Liver (tissue), 9 donors: Measurements from ENCODE around the gene RMI1. TPM values are rescaled to one million over a fixed set of nuclear protein-coding genes. Genes with fewer than 3 reads are reported as not detected.

Source experiments
- DNase-seq: peaks from one replicate; pipeline ENCODE4 v3.0.0-alpha.2; 2017; ENCODE audit warnings: low spot score
- H3K27ac ChIP-seq, 2 donors: one replicate each; pipeline ENCODE4 v1.7.0; 2013; ENCODE audit warnings: inconsistent platforms in 2 of 2, low read length in 2 of 2, control low read depth in 1 of 2, low read depth in 1 of 2, mild to moderate bottlenecking in 1 of 2
- H3K27me3 ChIP-seq, 4 donors: one replicate each; pipeline versions ENCODE4 v1.6.1 to v1.7.0; 2013; ENCODE audit warnings: low read length in 3 of 4, inconsistent platforms in 1 of 4, mild to moderate bottlenecking in 1 of 4, moderate library complexity in 1 of 4; ENCODE audit not compliant: control insufficient read depth in 4 of 4, insufficient read depth in 4 of 4
- H3K36me3 ChIP-seq, 4 donors: one replicate each; pipeline versions ENCODE4 v1.6.1 to v1.7.0; 2013; ENCODE audit warnings: low read length in 3 of 4, mild to moderate bottlenecking in 3 of 4, low read depth in 1 of 4, moderate library complexity in 1 of 4; ENCODE audit not compliant: control insufficient read depth in 4 of 4, insufficient read depth in 3 of 4
- H3K4me1 ChIP-seq, 4 donors: one replicate each; pipeline versions ENCODE4 v1.6.1 to v1.7.0; 2013; ENCODE audit warnings: low read length in 3 of 4, mild to moderate bottlenecking in 3 of 4, moderate library complexity in 1 of 4; ENCODE audit not compliant: control insufficient read depth in 4 of 4, insufficient read depth in 4 of 4
- H3K4me3 ChIP-seq, 3 donors: one replicate each; pipeline versions ENCODE4 v1.6.1 to v1.7.0; 2013; ENCODE audit warnings: low read length in 3 of 3, control low read depth in 1 of 3, low read depth in 1 of 3, mild to moderate bottlenecking in 1 of 3
- H3K9ac ChIP-seq, 2 donors: one replicate each; pipeline ENCODE4 v1.7.0; 2013; ENCODE audit warnings: low read length in 2 of 2, mild to moderate bottlenecking in 2 of 2, moderate library complexity in 2 of 2, control low read depth in 1 of 2, low read depth in 1 of 2
- H3K9me3 ChIP-seq, 4 donors: one replicate each; pipeline versions ENCODE4 v1.6.1 to v1.7.0; 2013; ENCODE audit warnings: low read length in 3 of 4; ENCODE audit not compliant: control insufficient read depth in 4 of 4
- EGR1 ChIP-seq, 2 donors: IDR thresholded peaks; 2 replicates each; pipeline ENCODE4 v1.6.1; 2016 to 2018; ENCODE audit warnings: antibody characterized with exemption in 2 of 2, low read depth in 2 of 2
- FOXA1 ChIP-seq: IDR thresholded peaks from 2 replicates; pipeline ENCODE4 v1.6.1; 2016; ENCODE audit warnings: antibody characterized with exemption
- GABPA ChIP-seq, 2 donors: IDR thresholded peaks in 1 of 2; conservative IDR thresholded peaks in 1 of 2; 2 replicates each; pipeline ENCODE4 v1.6.1; 2016; ENCODE audit warnings: antibody characterized with exemption in 2 of 2, mild to moderate bottlenecking in 1 of 2, moderate library complexity in 1 of 2
- HNF4A ChIP-seq, 2 donors: conservative IDR thresholded peaks; 2 replicates each; pipeline ENCODE4 v1.6.1; 2016; ENCODE audit warnings: antibody characterized with exemption in 2 of 2, mild to moderate bottlenecking in 2 of 2
- HNF4G ChIP-seq: IDR thresholded peaks from 2 replicates; pipeline ENCODE4 v1.6.1; 2016; ENCODE audit warnings: antibody characterized with exemption
- NR2F2 ChIP-seq: IDR thresholded peaks from 2 replicates; pipeline ENCODE4 v1.6.1; 2016; ENCODE audit warnings: antibody characterized with exemption
- RAD21 ChIP-seq, 2 donors: IDR thresholded peaks; 2 replicates each; pipeline ENCODE4 v1.6.1; 2016; ENCODE audit warnings: antibody characterized with exemption in 2 of 2, mild to moderate bottlenecking in 2 of 2
- RXRA ChIP-seq, 2 donors: IDR thresholded peaks; 2 replicates each; pipeline ENCODE4 v1.6.1; 2017 to 2018; ENCODE audit warnings: antibody characterized with exemption in 2 of 2, mild to moderate bottlenecking in 1 of 2
- SP1 ChIP-seq: IDR thresholded peaks from 2 replicates; pipeline ENCODE4 v1.6.1; 2018; ENCODE audit warnings: antibody characterized with exemption, mild to moderate bottlenecking
- TAF1 ChIP-seq: conservative IDR thresholded peaks from 2 replicates; pipeline ENCODE4 v1.6.1; 2016; ENCODE audit warnings: antibody characterized with exemption, mild to moderate bottlenecking
- YY1 ChIP-seq: IDR thresholded peaks from 2 replicates; pipeline ENCODE4 v1.6.1; 2016; ENCODE audit warnings: antibody characterized with exemption, mild to moderate bottlenecking
- WGBS: extraction: QIAGEN DNeasy Blood & Tissue Kit; methylation state at CpG from one replicate; pipeline ENCODE4 v1.1.7; 2013; 5-methylcytosine and 5-hydroxymethylcytosine counted together
- polyA plus RNA-seq, 2 donors: library from polyadenylated mRNA; stranded (reverse) in 1 of 2; unstranded in 1 of 2; fragments of 200-250 nt in 1 of 2; fragments of >200 nt in 1 of 2; fragmentation: Nextera tagmentation in 1 of 2; extraction: Ambion mirVana in 1 of 2; gene quantifications; one replicate each; pipeline versions ENCODE4 v1.2.1 to v1.2.3, GENCODE V29; 2013 to 2015
- total RNA-seq, 2 donors: library from RNA; depleted of rRNA; stranded (reverse); fragments of >200 nt; gene quantifications; one replicate each; pipeline ENCODE4 v1.2.3, GENCODE V29; 2014
- TF ChIP-seq, protein P1 (sequence below): fragments of 150-350 bp; IDR thresholded peaks from 2 replicates; pipeline ENCODE4 v1.5.1; 2017; ENCODE audit warnings: improper control_type of control experiment, low read depth, low read length; ENCODE audit not compliant: missing input control
- TF ChIP-seq, protein P2 (sequence below): IDR thresholded peaks from 2 replicates; pipeline ENCODE4 v1.6.1; 2016; ENCODE audit warnings: antibody characterized with exemption
- TF ChIP-seq, protein P3 (sequence below): IDR thresholded peaks from 2 replicates; pipeline ENCODE4 v1.6.1; 2016; ENCODE audit warnings: antibody characterized with exemption, mild to moderate bottlenecking
- donor health status: healthy.
- donor health status: healthy.
- donor health status: healthy.
- donor health status: healthy.
- donor health status: healthy.

Gene RMI1
- total and polyA plus RNA-seq, 4 donors = 2.0 to 10.4 (median 4.0) TPM

DNA sequence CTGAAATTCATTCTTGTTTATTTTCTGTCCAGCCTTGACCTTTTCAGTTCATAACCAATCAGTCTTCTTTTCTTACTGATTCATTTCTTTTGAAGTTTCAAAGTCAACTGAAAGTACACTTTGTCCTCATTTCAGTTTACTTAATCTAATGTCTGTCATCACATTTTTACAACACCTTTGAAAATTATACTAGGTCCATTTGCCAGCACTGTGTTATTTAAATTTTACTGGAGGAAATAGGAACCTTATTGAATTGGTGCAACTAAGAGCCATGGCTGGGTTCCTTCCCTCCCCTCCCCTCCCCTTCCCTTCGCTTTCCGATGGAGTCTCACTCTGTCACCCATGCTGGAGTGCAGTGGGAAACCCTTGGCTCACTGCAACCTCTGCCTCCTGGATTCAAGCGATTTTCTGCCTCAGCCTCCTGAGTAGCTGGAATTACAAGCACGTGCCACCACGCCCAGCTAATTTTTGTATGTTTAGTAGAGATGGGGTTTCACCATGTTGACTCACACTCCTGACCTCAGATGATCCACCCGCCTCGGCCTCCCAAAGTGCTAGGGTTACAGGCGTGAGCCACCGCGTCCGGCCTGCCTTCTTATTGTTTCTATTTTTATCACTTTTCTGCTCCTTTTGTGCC is 6.3 kb downstream of the RMI1 start (continued):
- TF ChIP-seq, protein P1, sequence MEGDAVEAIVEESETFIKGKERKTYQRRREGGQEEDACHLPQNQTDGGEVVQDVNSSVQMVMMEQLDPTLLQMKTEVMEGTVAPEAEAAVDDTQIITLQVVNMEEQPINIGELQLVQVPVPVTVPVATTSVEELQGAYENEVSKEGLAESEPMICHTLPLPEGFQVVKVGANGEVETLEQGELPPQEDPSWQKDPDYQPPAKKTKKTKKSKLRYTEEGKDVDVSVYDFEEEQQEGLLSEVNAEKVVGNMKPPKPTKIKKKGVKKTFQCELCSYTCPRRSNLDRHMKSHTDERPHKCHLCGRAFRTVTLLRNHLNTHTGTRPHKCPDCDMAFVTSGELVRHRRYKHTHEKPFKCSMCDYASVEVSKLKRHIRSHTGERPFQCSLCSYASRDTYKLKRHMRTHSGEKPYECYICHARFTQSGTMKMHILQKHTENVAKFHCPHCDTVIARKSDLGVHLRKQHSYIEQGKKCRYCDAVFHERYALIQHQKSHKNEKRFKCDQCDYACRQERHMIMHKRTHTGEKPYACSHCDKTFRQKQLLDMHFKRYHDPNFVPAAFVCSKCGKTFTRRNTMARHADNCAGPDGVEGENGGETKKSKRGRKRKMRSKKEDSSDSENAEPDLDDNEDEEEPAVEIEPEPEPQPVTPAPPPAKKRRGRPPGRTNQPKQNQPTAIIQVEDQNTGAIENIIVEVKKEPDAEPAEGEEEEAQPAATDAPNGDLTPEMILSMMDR = no peak
- no peak for TF ChIP-seq GABPA (IDR thresholded peaks at IDR 0.05 in 1 of 2, conservative IDR thresholded peaks at IDR 0.05 in 1 of 2)
- TF ChIP-seq, protein P2, sequence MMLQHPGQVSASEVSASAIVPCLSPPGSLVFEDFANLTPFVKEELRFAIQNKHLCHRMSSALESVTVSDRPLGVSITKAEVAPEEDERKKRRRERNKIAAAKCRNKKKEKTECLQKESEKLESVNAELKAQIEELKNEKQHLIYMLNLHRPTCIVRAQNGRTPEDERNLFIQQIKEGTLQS = no peak
- no peak for TF ChIP-seq NR2F2
- peak; percentile 55 for TF ChIP-seq YY1
- no peak for TF ChIP-seq HNF4G
- no peak for TF ChIP-seq FOXA1
- TF ChIP-seq RAD21 (IDR thresholded peaks at IDR 0.05) = no peak
- no peak for TF ChIP-seq EGR1 (IDR thresholded peaks at IDR 0.05; ENCODE audit: low read depth in 2 of 2)
- peak; percentile 62 to 69 for TF ChIP-seq RXRA (IDR thresholded peaks at IDR 0.05)
- TF ChIP-seq SP1 = peak; percentile 48
- TF ChIP-seq TAF1 = no peak

DNA sequence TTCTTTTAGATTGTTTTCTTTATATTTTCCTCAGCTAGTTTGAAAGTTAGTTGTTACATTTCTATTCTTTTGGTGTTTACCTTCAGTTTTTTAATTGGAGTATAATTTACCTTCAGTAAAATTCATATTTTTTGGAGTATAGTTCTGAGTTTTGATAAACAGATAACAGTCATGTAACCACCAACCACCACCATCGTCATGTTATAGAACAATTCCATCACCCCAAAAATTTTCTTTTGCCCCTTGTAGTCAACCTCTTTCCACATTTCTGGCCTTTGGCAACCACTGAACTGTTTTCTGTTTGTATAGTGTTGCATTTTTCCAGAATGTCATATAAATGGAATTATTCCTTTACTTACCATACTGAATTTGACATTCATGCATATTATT is 6.8 kb downstream of the RMI1 start:
- Histone ChIP-seq H3K27me3 (no peaks in the 10 kb centered on the region), H3K36me3 (no peaks in the 10 kb centered on the region), H3K27ac (peak overlapping the region; percentile 51 to 69), H3K4me1 (peaks cover 0 to 25% (median 2%) of the 10 kb centered on the region in 4 donors), H3K9me3 (no peaks in the 10 kb centered on the region), H3K9ac (no peak overlapping the region), H3K4me3 (no peak overlapping the region)
- no peak for DNase-seq
- TF ChIP-seq, protein P3, sequence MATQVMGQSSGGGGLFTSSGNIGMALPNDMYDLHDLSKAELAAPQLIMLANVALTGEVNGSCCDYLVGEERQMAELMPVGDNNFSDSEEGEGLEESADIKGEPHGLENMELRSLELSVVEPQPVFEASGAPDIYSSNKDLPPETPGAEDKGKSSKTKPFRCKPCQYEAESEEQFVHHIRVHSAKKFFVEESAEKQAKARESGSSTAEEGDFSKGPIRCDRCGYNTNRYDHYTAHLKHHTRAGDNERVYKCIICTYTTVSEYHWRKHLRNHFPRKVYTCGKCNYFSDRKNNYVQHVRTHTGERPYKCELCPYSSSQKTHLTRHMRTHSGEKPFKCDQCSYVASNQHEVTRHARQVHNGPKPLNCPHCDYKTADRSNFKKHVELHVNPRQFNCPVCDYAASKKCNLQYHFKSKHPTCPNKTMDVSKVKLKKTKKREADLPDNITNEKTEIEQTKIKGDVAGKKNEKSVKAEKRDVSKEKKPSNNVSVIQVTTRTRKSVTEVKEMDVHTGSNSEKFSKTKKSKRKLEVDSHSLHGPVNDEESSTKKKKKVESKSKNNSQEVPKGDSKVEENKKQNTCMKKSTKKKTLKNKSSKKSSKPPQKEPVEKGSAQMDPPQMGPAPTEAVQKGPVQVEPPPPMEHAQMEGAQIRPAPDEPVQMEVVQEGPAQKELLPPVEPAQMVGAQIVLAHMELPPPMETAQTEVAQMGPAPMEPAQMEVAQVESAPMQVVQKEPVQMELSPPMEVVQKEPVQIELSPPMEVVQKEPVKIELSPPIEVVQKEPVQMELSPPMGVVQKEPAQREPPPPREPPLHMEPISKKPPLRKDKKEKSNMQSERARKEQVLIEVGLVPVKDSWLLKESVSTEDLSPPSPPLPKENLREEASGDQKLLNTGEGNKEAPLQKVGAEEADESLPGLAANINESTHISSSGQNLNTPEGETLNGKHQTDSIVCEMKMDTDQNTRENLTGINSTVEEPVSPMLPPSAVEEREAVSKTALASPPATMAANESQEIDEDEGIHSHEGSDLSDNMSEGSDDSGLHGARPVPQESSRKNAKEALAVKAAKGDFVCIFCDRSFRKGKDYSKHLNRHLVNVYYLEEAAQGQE = no peak
- no peak for TF ChIP-seq SP1
- 94% methylated on average over 1 of the region's 1 CpG for WGBS

DNA sequence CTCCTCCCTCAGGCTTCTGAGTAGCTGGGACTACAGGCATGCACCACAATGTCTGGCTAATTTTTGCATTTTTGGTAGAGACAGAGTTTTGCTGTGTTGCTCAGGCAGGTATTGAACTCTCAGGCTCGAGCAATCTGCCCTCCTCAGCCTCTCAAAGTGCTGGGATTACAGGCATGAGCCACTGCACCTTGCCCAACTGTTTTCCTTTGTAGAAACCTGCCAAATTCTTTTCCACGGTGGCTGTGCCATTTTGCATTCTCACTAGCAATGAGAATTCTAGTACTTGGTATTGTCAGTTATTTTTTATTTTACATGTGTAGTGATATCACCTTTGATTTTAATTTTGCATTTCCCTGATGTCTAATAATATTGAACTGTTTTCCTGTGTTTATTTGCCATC is 7.8 kb downstream of the RMI1 start:
- Histone ChIP-seq H3K4me1 (peaks cover 0 to 30% (median 4%) of the 10 kb centered on the region in 4 donors), H3K27ac (no peak overlapping the region), H3K9ac (no peak overlapping the region), H3K4me3 (no peak overlapping the region), H3K9me3 (no peaks in the 10 kb centered on the region), H3K36me3 (no peaks in the 10 kb centered on the region), H3K27me3 (no peaks in the 10 kb centered on the region)
- peak; percentile 21 to 38 for TF ChIP-seq HNF4A (conservative IDR thresholded peaks at IDR 0.05)
- TF ChIP-seq HNF4G = no peak
- TF ChIP-seq YY1 = peak; percentile 51
- no peak for DNase-seq
- 34% methylated on average over 2 of the region's 2 CpGs for WGBS
